HS-27A (cell line): ENCODE results near the gene GON7.
A peak's percentile ranks its signal among the peaks of the same experiment; 100 is the strongest.
"Not testable (repeated sequence)": the region's sequence is repeated elsewhere in the genome, so short reads cannot be mapped to it uniquely, and the experiment has no call there.

Source experiments
- DNase-seq: peaks from one replicate; pipeline ENCODE4 v3.0.0-alpha.2; 2012; ENCODE audit warnings: low read depth, missing footprints

The GON7 gene

DNA sequence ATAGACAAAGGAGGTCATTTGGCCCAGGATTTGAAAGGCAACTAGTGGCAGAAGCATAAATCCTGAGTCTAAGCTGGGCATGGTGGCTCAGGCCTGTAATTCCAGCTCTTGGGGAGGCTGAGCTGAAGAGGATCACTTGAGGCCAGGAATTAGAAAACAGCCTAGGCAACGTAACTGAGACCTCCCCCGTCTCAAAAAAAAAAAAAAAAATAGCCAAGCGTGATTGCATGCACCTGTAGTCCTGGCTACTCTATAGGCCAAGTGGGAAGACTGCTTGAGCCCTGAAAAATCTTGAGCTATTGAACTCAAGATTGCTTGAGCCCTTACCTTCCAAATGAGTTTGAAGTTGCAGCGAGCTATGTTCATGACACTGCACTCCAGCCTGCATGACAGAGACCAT lies 7.8 kb downstream of the GON7 start:
- DNase-seq, result no peak

GRCh38 chr14:93195316-93195999 lies 11.4 kb downstream of the GON7 start:
- DNase-seq, result no peak

GRCh38 chr14:93186956-93187355 lies 19.9 kb downstream of the GON7 start:
- no peak for DNase-seq

GRCh38 chr14:93186466-93186865 lies 20.4 kb downstream of the GON7 start:
- no peak for DNase-seq

GRCh38 chr14:93185349-93185720 lies 21.5 kb downstream of the GON7 start:
- no peak for DNase-seq

DNA sequence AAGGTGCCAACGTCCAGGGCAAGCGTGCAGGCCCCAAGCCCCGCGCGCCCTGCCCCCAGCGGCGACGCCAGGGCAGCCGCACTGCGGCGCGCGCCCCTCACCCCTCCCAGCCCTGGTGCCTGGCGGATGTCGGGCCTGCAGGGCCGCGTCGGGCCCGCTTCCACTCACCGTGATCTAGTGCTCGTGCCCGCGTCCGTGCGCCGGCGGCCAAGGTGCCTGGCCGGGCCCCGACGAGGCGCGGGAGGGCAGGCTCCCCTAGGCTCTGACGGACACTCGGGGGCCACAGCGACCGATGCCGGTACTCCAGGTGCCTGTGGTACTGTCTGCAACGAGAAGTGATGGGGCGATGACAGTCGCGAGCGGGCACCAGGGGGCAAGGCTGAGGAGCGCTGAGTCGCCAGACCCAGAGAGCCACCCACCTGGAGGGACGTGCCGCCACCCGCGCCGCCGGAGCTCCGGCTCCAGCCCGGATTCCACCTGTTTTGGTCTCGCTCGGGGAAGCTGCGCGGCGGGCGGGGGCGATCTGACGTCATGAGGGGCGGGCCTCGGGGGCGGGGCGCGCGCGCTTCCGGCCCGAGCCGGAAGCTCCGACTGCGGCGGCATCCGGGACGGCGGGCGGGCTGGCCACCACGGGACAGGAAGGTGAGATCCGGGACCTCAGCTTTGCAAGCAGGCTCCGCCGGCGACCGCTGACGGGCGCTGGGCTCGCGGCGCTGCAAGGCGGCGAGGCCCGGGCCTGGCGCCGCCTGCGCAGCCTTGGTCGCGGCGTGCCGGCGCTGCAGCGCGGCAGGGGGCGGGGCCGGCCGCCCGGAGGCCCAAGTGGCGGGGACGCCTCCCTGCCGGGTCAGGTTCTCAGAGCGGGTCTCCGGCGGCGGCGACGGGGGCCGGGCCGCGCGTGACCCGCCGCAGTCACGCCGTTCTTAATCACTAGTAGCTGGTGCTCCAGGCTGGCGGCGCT lies 22.2 kb downstream of the GON7 start, which contains the start of the genes LYSET and MOAP1:
LYSET (plus strand) TSS at position 927 of the 958 bp plus-strand sequence. CDS start 89 bp downstream, outside the sequence.
MOAP1 (minus strand) TSS at position 507 of the 958 bp plus-strand sequence. CDS start 655 bp downstream, outside the sequence.
- peak; percentile 51 for DNase-seq

DNA sequence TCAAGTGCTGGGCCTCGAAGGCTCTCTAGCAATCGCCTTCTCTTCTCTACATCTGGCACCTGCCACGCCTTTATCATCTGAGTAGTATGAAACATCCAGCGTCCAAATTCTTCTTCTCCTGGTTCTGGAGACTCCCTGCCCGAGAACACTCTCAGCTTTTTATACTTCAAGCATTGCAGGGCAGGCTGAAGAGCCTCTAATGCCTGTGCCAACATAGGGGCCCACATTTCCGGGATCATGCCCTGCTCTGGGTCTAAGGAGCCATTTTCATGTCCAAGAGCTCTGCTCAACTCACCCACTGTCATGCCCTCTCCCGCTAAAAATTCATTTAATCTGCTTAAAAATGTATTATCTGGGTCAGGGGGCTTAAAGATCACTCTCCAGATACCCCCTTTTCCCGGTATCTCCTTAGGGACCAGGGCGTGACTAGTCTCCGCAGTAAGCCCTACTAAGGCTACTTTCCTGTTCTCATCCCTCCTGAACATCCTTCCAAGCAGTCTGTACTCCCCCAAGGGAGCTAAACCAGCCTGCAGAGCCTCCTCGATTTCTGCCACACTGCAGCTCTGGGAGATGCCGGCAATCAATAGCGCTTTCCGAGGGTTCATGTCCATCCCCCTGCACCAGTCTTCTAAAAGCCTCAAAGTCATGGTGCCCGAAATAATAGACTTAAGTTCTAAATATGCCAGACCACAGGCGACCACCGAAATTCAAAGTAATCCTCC lies 23.1 kb downstream of the GON7 start:
- no peak for DNase-seq

DNA sequence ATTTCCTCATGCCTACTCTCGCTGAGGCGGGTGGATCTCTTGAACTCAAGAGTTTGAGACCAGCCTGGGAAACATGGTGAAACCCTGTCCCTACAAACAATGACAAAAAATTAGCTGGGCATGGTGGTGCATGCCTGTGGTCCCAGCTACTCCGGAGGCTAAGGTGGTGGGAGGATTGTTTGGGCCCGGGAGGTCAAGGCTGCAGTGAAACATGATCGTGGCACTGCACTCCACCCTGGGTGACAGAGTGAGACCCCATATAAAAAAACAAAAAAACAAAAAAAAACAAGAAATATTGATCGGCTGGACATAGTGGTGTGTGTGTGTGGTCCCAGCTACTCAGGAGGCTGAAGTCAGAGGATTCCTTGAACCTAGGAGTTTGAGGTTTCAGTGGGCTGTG lies 31.4 kb downstream of the GON7 start:
- no peak for DNase-seq

DNA sequence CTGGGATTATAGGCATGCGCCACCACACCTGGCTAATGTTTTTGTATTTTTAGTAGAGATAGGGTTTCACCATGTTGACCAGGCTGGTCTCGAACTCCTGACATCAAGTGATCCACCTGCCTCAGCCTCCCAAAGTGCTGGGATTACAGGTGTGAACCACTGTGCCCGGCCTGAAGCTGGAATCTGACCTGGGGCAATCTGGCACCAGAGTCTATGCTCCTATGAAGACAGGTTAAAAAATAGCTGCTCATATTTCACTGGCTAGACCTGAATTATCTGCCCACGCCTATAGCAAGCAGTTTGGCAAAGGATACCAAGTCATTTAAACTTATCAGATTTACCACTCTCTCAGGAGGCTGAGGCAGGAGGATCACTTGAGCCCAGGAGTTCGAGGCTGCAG lies 32.1 kb downstream of the GON7 start:
- DNase-seq, result not testable (repeated sequence)

DNA sequence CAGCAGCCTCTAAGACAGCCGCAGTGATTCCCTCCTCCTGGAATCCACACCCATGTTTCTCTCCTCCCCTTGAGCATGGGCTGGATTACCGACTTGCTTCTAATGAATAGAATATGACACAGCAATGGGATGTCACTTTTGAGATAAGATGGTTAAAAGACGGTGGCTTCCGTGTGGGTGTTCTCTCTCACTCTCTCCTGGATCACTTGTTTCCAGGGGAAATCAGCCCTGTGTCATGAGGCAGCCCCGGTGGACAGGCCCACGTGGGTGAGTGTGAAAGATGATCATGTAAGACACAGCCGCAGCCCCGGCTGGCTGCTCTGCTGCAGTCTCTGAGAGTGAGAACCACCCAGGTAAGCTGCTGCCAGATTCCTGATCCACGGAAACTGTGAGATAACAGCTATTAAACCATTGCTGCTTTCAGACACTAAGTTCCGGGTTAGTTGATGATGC lies 32.9 kb downstream of the GON7 start:
- no peak for DNase-seq

- no peak for DNase-seq
Measured at GRCh38 chr14:93171376-93171775, 35.5 kb downstream of the GON7 start.

DNA sequence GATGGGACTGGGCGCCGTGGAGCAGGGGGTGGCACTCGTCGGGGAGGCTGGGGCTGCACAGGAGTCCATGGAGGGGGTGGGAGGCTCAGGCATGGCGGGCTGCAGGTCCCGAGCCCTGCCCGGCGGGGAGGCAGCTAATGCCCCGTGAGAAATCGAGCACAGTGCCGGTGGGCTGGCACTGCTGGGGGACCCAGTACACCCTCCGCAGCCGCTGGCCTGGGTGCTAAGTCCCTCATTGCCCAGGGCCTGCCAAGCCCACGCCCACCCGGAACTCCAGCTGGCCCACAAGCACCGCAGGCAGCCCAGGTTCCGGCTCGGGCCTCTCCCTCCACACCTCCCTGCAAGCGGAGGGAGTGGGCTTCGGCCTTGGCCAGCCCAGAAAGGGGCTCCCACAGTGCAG lies 36.7 kb downstream of the GON7 start:
- not testable (repeated sequence) for DNase-seq

GRCh38 chr14:93169619-93170018 lies 37.2 kb downstream of the GON7 start:
- not testable (repeated sequence) for DNase-seq

- DNase-seq, result not testable (repeated sequence)
Measured at GRCh38 chr14:93168610-93169009, 38.3 kb downstream of the GON7 start.

GRCh38 chr14:93165271-93166265 lies 41.3 kb downstream of the GON7 start:
- not testable (repeated sequence) for DNase-seq

DNA sequence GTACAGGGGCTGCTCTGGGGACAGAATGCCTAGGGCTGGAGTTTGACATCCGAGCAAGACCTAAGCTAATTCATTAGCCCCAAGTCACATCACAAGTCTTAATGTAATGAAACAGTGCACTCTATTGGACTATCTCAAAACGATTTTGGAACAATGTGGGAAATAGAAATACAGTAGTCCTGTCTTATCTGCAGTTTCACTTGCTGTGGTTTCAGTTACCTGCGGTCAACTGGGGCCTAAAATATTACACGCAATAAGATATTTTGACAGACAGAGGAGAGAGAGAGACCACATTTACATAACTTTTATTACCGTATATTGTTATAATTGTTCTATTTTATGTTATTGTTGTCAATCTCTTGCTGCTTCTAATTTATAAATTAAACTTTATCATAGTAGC lies 43.3 kb downstream of the GON7 start:
- DNase-seq, result no peak

GRCh38 chr14:93161411-93161940 lies 45.4 kb downstream of the GON7 start:
- DNase-seq, result no peak

DNA sequence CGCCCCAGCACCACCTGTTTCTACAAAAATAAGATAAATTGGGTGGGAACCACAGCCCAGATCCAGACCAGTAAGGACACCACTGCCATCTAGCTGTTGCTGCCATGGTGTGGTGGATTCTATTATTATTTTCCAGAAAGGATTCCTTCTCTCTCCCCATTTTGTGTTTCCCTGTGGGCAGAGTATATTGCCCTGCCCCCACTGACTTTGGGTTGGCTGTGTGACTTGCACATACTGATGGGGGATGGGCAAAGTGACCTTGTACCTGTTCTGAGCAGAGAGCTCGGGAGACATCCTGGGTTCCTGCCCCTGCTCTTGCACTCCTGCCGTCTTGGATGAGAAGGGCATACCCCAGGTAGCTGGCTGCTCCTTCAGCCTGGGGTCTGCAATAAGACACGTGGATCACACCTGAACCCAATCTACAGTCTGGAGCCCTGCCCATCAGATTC lies 46.5 kb downstream of the GON7 start:
- no peak for DNase-seq

DNA sequence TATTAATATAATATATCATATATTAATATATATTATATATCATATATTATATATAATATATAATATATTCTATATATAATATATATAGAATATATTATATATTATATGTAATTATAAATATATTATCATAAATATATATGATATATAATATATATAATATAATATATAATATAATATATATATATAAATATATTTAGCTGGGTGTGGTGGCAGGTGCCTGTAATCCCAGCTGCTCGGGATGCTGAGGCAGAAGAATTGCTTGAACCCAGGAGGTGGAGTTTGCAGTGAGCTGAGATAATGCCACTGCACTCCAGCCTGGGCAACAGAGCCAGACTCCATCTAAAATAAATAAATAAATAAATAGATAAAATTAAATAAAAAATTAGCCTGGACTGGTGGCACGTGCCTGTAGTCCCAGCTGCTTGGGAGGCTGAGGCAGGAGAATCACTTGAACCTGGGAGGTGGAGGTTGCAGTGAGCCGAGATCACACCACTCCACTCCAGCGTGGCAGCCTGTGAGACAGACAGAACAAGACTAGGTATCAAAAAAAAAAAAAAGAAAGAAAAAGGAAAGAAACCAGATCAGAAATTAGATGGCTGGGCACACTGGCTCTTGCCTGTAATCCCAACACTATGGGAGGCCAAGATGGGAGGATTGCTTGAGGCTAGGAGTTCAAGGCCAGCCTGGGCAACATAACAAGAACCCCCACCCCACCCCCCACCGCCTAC lies 47.1 kb downstream of the GON7 start:
- DNase-seq, result not testable (repeated sequence)

- not testable (repeated sequence) for DNase-seq
Measured at GRCh38 chr14:93158349-93158748, 48.5 kb downstream of the GON7 start.
